GM18519 (cell line): ENCODE measurements around the gene MAU2.

Source experiments
- ATAC-seq: cut with Tn5 transposase; IDR thresholded peaks from one replicate; pipeline ENCODE4 v1.9.1; 2021; ENCODE audit warnings: mild to moderate bottlenecking, moderate library complexity; ENCODE audit not compliant: unreplicated experiment, low FRiP score

Gene MAU2

GRCh38 chr19:19305696-19306095, 14.9 kb upstream of the MAU2 start:
- ATAC-seq: no peak

- ATAC-seq: no peak
Observed at GRCh38 chr19:19306191-19306590, 14.4 kb upstream of the MAU2 start.

GRCh38 chr19:19308373-19308772, 12.3 kb upstream of the MAU2 start:
- no peak for ATAC-seq

- no peak for ATAC-seq
Observed at GRCh38 chr19:19315444-19315843, 5.2 kb upstream of the MAU2 start.

- no peak for ATAC-seq
Observed at GRCh38 chr19:19316082-19316481, 4.5 kb upstream of the MAU2 start.

GRCh38 chr19:19319732-19320360, 783 bp upstream of the MAU2 start:
- ATAC-seq: peak; percentile 7

- ATAC-seq: no peak
Observed at GRCh38 chr19:19321141-19321577, 530 bp downstream of the MAU2 start.

- ATAC-seq: no peak
Observed at GRCh38 chr19:19324059-19324770, 3.6 kb downstream of the MAU2 start.

- ATAC-seq: no peak
Observed at GRCh38 chr19:19327672-19328071, 7.0 kb downstream of the MAU2 start.

GRCh38 chr19:19329126-19329525, 8.5 kb downstream of the MAU2 start:
- no peak for ATAC-seq

GRCh38 chr19:19334063-19334988, 13.7 kb downstream of the MAU2 start:
- ATAC-seq: no peak

- no peak for ATAC-seq
Observed at GRCh38 chr19:19334989-19335344, 14.3 kb downstream of the MAU2 start.

- ATAC-seq: no peak
Observed at GRCh38 chr19:19335408-19336158, 15.0 kb downstream of the MAU2 start.

GRCh38 chr19:19336597-19336996, 16.0 kb downstream of the MAU2 start:
- ATAC-seq: no peak

- ATAC-seq: no peak
Observed at GRCh38 chr19:19337120-19337519, 16.5 kb downstream of the MAU2 start.

- no peak for ATAC-seq
Observed at GRCh38 chr19:19338082-19338481, 17.5 kb downstream of the MAU2 start.

GRCh38 chr19:19341026-19341425, 20.4 kb downstream of the MAU2 start:
- no peak for ATAC-seq

- no peak for ATAC-seq
Observed at GRCh38 chr19:19342086-19343015, 21.7 kb downstream of the MAU2 start.

GRCh38 chr19:19343016-19343362, 22.4 kb downstream of the MAU2 start:
- ATAC-seq: no peak

GRCh38 chr19:19343762-19344161, 23.1 kb downstream of the MAU2 start:
- no peak for ATAC-seq
